Mesenteric fat pad (tissue), 1 donor: ENCODE data around the gene CACNA2D4. TPM values are rescaled to one million over a fixed set of nuclear protein-coding genes. Genes with fewer than 3 reads are reported as not detected.
"Not testable (repeated sequence)": the region's sequence is repeated elsewhere in the genome, so short reads cannot be mapped to it uniquely, and the experiment has no call there.

Experiments used
- DNase-seq: peaks from one replicate; pipeline ENCODE4 v3.0.0-alpha.2; 2020; ENCODE audit warnings: low spot score
- total RNA-seq: library from RNA; stranded (reverse); fragmentation: NEBNext Ultra II Directional; extraction: Animal tissue kit (Norgen Biotek cat#: 25700); gene quantifications from one replicate; pipeline ENCODE4 v1.2.1, GENCODE V29; 2021
- donor health status: DM: yes; HTN: yes; CAD: no.

The CACNA2D4 gene
- total RNA-seq, 1 donor from 2014 or later: 8.8 TPM

DNA sequence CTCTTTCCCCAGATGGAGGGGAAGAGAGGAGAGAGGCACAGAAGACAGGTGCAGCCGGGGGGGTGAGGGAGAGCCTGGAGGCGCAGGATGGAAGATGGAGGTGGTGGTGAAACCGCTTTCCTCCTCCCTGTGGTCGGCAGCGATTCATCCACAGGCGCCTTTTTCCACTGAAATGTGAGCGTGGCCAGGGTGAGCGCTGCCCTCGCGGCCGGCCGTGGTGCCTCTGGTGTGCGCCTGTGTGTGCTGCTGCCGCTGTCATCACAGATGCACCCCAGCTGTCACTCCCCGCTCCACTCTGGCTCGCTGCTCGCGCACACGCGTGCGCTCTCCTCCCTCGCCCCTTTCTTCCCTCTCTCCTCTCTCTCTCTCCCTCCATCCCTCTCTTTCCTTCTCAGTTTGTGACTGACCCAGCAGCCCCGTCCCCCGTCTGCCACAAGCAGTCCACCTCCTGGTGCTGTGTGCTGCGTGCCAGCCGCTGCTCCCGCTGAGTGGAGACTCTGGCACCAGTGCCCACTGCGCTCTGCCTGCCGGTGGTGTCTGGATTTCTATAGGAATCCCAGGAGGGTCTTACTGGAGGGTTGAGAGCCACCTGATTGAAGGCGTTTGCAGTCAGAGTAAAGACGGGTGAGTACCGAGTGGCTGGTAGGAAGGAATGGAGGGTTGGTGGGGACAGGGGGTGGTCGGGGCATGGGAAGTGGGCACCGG lies 98.1 kb downstream of the CACNA2D4 start, which contains the start of gene LRTM2:
Gene LRTM2 (plus strand): TSS at position 375 of the 705 bp plus-strand sequence. CDS start 7,584 bp downstream, outside the sequence.
- no peak for DNase-seq

DNA sequence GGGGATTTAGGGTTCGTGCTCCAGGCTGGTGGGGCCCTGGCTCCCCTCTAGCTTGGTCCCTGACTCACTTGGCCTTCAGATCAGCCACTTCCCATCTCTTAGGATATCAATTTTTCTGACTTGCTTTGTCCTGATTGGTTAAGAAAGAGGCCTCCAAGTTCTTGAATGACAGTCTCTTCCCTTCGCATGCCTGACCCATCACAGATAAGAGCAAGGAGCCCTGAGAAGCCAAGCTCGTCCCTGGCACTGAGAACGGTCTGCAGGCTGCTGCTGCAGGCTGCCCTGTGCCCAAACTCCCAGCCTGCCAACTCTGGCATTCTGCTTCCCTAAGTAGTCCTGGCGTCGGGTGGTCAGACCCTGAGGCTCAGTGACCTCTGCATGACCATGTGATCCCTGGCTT lies 98.9 kb downstream of the CACNA2D4 start:
- DNase-seq: no peak

DNA sequence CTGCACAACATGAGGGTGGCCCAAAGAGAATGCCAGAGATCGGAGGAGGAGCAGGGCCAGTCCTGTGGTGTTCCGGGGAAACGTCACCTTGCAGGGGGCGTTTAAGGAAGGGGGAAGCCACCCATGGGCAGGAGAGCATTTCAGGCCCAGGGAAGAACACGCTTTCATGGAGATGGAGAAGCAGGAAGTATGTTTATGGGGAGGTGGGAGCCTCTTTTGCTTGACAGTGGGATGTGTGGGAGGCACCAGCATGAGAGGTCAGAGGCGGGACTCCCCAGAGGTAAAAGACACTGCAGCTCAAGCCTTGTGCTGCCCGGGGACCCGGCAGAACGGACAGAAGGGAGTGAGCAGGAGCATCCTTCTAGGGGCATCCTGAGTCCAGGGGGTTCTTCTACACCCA lies 99.4 kb downstream of the CACNA2D4 start:
- DNase-seq: no peak

DNA sequence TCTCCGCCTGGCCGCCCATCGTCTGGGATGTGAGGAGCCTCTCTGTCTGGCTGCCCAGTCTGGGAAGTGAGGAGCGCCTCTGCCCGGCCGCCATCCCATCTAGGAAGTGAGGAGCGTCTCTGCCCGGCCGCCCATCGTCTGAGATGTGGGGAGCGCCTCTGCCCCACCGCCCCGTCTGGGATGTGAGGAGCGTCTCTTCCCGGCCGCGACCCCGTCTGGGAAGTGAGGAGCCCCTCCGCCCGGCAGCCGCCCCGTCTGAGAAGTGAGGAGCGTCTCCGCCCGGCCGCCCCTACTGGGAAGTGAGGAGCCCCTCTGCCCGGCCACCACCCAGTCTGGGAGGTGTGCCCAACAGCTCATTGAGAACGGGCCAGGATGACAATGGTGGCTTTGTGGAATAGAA lies 100.5 kb downstream of the CACNA2D4 start:
- DNase-seq: not testable (repeated sequence)

DNA sequence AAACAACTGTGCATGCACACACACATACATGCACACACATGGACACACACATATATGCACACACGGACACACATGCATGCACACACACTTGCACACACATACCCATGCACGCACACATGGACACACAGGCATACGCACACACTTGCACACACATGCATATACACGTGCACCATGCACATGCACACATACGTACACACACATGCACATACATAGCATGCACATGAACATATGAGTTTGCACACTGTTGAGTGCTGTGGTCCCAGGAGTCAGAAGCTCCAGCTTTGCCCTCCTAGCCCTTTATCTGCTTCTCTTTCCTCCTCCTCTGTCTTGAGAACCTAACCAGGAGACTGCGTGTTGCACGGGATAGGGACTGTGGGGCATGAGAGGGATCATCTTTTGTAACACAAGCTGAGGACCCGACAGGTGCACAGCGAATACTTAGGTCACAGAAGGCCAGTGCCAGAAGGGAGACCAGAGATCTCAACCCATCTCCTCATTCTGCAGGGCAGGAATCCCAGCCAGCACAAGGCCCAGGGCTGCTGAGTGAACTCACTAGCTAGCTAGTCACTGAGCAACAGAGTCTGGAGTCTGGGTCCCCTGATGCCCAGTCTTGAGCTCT lies 101.6 kb downstream of the CACNA2D4 start:
- DNase-seq: no peak

DNA sequence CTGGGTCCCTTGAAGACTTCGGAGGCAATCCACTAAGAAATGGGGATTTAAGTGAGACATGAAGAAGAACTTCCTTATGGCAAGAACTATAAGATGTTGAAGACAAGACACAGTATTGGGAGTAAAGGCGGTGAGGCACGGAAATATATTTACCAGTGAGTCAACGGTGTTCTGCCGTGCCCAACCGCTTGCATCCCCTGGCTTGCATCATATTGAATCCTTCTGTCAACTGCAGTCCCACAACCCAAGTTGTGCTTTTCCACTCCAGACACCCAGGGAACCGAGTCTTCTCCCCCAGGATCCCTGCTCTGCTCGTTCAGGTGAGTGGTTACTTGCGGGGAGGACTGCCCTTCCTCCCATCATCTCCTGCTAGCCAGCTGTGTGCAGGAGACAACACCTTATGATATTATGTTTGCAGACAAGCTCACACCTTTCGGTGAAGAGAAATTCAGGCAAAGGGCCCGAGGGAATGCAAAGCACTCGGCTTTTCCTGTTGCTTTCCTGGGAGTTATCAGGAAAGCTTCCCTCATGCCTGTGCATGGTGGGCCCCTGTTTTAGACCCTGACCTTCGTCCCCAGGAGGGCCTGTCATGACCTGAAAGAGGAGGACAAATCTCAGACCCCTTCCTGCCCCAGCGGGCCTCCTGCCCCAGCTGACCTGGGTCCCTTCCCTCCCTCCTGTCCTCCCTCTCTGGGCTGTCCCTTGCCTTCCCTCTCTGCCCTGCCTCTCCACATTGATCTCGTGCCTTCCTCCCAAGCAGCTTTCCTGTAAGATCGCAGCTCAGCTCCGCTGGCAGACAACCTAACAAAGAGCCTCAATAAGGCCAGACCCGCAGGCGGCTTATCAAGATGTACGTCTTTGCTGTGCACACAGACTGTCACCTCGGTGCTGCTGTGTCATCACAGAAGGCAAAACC lies 102.4 kb downstream of the CACNA2D4 start:
- no peak for DNase-seq

DNA sequence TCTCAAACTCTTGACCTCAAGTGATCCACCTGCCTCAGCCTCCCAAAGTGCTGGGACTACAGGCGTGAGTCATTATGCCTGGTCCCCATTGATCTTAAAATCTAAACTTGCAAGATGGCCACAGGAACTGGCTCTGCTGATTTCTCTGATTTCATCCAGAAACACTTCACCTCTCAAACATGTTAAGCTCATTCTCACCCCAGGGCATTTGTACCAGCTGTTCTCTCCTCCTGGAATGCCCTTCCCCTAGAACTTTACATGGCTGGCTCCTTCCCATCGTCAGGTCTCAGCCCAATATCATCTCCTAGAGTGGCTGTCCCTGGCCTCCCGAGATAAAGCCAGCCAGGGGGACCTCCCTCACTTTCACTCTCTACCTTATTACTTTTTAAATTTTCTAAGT lies 103.3 kb downstream of the CACNA2D4 start:
- DNase-seq: no peak

DNA sequence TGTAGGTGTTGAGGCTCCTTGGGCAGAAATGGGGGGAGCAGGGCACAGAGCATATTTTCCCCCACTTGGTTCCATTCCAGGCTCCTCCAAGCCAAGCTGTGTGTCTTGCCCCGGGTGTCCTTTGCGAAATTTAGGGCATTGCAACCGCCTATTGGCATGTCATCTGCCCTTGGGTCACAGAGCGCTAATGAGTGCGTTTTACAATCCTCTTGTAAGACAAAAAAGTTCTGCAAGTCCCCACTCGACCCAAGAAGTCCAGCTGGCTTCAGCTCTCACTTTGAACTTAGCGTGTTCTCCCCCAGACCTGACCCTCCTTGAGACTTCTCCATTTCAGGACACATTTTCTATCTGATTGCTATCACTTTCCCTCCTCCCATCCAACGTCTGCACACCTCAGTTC lies 104.2 kb downstream of the CACNA2D4 start:
- DNase-seq: no peak

DNA sequence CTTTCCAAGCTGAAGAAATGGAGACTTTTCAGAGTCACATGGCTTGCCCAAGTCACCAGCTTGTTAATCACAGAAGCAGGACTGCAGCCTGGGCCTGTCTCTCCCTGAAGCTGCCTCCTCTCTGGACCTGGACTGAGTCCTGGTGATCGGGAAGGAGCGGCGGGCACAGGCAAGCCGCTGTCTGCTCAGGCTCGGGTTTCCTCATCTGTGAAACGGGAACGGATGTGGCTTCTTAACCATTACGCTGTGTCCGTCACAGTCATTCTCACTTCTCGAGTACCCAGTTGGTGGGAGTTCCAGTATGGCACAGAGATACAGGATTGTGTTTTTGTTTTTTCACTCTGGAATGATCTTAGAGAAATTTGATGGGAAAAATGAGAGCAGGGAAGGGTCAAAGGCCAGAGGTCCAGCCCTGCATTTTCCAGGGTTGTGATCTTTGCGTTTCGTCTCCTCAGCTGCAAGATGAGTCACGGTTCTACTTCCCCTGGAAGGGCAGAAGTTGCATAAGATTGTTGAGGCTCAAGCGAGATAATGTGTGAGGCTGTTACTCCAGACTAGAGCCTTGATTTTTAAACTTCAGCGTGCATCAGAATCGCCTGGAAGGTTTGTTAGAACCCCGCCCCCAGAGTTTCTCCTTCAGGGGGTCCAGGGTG lies 105.7 kb downstream of the CACNA2D4 start:
- no peak for DNase-seq

DNA sequence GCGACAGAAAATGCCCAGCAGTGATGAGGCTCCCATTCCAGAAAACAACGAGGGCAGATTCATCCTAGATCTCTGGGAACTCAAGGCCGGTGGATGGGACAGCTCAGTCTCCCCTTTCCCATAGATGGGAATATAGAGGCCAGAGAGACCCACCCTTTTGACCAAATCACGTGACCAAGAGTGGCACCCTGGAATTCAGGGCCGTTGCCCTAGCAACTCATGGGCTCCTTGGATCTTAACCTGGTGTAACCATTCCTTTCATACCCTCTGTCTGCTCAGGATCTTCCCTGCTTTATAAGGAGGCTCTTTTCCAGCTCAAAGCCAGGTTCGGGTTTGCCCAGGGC lies 106.5 kb downstream of the CACNA2D4 start:
- DNase-seq: no peak

DNA sequence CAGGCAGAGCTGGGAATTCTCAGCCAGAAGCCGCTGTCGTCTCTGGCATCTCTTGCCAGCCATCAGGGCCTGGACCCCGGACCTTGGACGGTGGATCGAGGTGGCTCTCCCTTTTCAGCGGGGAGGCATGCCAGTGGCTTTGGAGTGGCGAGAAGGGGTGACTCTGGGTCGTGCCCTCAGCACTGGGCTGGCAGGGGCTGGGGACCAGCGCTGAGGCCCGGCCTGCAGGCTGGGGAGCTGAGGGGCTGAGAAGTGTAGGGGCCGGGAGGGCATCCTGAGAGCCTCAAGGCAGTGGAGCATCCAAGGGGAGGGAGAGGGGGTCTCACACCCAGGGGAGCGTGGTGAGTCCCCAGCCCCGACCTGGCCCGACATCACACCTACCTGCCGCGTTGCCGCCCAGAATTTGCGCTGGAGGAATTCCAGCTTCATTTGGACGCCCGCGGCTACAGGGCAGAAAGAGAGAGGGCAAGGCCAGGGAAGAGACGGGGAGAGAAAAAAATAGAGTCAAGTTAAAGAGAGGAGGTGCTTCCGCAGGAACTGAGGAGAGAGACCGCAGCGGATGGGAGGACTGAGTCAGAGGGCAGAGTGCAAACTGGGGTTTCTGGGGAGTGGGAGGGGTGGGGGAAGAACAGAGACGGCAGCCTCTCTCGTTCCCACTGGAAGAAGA lies 107.0 kb downstream of the CACNA2D4 start:
- no peak for DNase-seq

DNA sequence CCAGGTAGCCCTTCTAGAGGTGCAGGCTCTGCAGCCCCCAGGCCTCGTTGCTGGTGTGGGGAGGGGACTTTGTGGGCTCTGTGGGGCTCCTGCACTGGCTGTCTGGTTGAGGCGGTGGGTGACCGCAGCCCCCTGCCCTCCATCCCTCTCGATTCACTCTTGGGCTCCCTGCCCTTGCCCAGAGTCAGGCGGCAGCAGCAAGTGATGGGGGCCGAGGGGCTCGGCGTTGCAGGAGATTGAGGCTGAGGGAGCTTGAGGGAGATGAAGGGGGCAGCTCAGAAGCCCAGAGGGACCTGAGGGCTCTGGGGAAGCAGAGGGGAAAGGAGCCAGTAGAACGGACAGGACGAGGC lies 107.5 kb downstream of the CACNA2D4 start:
- no peak for DNase-seq

DNA sequence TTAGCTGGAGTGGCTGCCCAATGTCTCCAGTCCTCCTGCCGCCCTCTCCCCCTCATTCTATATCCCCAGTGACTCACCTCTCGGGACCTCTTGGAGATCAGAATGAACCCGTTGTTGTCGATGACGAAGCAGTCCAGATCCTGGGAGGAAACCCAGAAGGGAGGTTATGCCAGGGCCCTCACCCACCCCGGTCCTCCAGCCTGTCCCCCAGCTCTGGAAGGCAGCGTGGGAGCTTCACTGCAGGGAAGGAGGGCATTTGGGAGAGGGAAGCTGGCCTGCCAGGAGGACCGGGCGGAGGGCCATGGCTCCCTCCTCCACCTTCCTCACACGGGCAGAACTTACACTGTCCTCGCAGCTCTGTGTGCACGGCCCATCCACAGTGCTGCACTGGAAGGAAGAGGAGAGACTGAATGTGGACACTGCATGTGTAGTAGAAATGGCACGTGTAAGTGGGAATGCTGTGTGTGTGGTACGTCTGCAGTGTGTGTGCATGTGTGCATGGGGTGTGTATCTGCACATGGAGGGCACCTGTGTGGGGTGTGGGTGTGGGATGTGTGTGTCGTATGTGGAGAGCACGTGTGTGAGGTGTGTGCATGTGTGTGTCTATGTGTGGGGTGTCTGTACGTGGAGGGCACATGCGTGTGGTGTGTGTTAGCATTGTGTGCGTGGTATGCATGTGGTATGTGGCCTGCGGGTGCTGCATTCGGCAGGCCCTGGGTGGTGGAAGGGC lies 108.1 kb downstream of the CACNA2D4 start:
- DNase-seq: no peak

DNA sequence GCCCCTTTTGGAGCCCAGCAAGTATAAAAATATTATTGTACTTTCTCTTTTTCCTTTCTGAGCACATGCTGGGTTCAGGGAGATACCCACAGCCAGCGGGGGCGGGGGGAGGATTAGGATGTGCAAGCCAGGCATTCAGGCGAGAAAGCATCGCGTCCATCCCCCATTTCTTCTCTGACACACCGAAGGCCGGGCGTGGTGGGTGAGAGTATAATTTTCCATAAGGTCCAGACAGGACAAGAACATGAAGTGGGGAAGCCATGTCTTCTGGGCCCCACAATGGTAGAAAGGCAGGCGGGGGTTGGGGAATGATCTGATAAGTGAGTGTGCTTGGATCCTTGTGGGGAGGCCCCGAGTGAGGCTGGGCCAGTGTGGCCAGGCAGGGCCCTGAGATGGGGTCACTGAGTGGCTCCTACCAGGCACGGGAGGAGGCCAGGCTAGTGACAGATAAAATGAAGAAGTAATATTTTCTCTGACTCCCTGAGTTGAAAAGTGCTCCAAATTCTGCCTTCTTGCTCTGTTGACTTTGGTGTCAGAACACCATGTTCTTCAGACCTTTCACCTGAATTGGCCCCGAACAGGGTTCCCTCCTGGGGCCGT lies 108.8 kb downstream of the CACNA2D4 start:
- DNase-seq: no peak

DNA sequence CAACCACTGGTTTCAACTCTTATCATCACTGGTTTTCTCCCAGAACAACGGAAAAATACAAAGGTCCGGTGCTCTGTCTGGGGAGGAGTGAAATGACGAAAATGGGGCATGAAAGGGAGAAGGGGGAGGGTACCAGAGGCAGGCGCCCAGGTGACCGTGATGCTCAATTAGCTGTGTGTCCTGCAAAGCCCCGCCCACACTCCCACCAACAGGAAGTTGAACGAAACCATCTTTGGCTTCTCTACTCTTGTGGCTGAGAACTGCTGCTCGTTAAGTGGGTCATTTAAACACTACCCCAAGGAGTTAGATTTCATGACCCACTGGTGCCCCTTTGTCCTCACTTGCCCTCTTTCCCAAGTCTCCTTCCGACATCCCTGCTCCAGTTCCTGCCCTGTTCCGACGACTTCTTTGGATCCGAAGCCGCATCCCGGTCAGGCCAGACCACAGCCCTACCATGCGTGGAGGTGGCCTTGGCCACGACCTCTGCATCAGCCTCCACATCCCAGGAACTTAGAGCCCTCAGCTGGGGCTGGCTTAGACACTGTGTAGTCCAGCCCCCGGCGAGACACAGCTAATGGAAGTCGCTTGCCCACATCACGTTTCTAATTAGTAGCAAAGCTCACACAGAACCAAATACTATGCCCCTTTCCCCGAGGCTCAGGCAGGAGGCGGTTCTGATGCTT lies 109.5 kb downstream of the CACNA2D4 start:
- DNase-seq: no peak

DNA sequence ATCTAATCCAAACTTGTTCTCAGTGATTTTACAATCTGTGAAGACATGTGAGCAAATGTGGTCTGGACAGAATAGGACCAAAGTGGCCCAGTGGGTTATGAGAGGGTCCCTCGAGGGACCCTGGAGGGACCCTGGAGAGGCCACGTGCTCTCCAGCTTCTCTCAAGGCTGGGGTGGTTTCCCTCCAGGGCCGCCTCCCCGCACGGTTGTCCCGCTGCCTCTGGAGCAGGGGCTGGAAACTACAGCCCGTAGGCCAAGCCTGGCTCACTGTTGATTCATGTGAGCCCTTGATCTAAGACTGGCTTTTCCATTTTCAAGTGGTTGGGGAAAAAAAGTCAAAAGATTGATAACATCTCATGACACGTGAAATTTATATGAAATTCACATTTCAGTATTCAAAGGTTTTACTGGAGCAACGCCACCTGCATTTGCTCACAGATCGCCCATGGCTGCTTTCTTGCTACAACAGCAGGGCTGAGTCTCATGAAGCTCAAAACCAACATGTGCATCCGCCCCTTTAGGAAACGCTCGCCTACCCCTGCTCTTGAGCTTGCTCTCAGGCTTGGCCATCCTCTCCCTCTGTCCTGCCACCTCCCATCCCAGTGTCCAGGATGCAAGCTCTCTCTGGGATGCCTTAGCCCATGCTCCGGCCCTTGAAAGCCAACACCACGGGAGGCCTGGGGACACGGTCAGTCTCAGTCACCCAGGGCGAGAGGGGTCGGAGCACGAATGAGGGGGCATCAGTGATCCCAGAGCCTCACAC lies 110.2 kb downstream of the CACNA2D4 start:
- DNase-seq: no peak

DNA sequence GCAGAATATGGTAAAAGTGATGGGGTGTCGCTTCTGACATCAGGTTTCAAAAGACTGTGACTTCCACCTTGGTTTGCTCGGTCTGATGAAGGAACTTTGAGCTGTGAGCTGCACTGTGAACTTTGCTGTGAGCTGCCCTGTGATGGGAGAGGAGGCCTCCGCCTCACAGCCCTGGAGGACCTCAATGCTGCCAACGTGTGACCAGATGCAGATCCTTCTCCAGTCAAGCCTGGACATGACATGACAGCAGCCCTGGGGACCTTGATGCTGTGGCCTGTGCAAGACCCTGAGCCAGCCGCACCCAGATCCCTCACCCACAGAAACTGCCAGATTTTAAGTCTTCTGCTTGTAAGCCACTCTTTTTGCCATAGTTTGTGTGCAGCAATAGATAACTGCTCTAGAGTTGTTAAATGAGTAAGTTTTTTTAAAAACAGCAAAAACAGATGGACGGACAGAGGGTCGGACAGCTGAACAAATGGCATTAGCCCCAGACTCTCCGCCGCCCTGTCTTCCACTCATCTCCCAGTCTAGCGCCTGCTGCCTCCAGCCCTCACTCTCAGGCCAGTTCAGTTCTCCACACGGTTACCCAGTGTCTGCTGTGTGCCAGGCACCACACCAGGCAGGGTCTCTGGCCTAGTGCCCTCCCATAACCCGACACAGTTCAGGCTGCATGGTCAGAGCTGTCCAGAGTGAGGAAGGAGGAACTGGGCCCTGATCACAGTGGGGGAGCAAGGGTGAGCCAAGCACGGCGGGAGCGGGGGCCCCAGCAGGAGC lies 111.2 kb downstream of the CACNA2D4 start:
- DNase-seq: no peak
